G401 (cell line): ENCODE results near the gene FAM83D. TPM values are rescaled to one million over a fixed set of nuclear protein-coding genes. Genes with fewer than 3 reads are reported as not detected.

Experiments
- DNase-seq: peaks from one replicate; pipeline ENCODE4 v3.0.0-alpha.2; 2015; ENCODE audit warnings: low spot score
- in situ Hi-C: cut with HindIII; loops from 2 replicates; pipeline ENCODE4 v1.10.0; 2016; ENCODE audit warnings: low sequenced_read_pairs, mixed read lengths
- total RNA-seq: library from RNA; depleted of rRNA; stranded (reverse); fragments of >200 nt; shearing (Covaris generic); gene quantifications from 2 replicates; pipeline ENCODE4 v1.2.3, GENCODE V29; 2014

FAM83D gene
- total RNA-seq, 1 experiment from 2014 or later: 38.4 TPM

- in situ Hi-C loops: no loop called here
Measured at GRCh38 chr20:38927902-38928578, 1.8 kb downstream of the FAM83D start.

GRCh38 chr20:38930242-38930569 lies 4.0 kb downstream of the FAM83D start:
- in situ Hi-C loops: no loop called here
- DNase-seq: no peak

More at GRCh38 chr20:38927902-38928578, 1.8 kb downstream of the FAM83D start:
- no peak for DNase-seq

DNA sequence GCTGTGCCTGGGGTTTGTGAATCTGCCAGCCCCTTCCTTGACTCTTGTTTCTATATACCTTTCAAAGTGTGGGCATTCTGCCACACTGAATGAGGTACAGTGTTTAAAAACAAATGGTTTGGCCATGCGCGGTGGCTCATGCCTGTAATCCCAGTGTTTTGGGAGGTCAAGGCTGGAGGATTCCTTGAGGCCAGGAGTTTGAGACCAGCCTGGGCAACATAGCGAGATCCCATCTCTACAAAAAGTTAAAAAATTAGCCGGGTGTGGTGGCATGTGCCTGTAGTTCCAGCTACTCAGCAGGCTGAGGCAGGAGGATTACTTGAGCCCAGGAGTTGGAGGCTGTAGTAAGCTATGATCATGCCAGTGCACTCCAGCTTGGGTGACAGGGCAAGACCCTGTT lies 5.8 kb downstream of the FAM83D start:
- in situ Hi-C loops: no loop called here
- DNase-seq: no peak

DNA sequence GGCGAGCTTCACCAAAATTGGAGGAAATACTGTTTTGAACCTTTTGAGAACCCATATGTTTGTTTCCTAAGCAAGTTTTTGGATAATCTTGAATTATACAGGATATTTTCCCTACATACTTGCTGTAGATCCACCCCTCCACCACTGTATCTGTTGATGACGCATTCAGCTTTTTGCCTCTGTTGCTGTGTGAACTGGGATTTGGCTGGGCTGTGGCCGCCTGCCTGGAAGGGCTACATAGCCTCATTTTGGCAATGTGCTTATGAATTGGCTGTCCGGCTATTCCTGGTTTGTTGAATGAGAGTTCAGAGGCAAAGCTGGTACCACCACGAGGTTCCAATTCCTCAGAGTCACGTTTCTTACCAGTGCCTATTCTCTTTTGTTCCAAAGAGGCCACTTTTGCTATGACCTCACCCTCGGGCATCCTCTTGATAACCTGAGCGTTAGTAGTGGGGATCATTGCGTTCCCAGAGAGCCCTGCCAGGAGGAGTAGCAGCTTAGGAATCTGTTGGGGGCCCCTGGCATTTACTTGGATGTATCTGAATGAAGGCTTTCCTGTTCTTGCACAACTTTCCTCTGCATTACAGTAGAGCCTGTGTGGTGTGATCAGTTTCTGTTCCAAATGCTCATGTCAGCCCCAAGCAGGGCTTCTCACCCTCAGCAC lies 6.4 kb downstream of the FAM83D start:
- no peak for DNase-seq
- in situ Hi-C loops: no loop called here

DNA sequence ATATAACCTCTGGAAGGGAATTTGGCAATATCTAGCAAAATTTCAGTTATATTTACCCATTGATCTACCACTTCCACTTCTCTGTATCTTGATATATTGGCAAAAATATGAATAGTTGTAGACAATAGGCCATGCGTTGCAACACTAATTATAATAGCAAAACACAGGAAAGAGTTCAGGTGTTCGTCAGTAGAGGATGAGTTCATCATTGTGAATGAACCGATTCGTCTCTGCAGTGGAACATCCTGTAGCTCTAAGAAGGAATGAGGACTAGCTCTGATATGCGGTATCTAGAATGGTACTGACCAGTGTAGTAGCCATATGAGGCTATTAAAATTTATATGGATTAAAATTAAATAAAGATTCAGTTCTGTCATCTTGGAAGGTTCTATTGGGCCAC lies 8.3 kb downstream of the FAM83D start:
- in situ Hi-C loops: no loop called here
- DNase-seq: no peak

DNA sequence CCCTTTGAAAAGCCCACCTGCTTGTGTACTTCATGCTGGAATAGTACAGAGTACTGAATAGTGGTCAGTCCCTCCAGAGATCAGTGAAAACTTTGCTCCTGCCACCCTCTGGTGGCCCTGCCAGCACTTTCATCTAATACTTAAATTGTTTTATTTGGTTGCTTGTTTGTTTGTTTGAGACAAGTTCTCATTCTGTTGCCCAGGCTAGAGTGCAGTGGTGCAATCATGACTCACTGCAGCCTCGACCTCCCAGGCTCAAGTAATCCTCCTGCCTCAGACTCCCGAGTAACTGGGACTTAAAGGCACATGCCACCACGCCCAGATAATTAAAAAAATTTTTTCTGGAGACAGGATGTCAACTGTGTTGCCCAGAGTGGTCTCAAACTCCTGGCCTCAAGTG lies 9.1 kb downstream of the FAM83D start:
- in situ Hi-C loops: no loop called here
- no peak for DNase-seq

DNA sequence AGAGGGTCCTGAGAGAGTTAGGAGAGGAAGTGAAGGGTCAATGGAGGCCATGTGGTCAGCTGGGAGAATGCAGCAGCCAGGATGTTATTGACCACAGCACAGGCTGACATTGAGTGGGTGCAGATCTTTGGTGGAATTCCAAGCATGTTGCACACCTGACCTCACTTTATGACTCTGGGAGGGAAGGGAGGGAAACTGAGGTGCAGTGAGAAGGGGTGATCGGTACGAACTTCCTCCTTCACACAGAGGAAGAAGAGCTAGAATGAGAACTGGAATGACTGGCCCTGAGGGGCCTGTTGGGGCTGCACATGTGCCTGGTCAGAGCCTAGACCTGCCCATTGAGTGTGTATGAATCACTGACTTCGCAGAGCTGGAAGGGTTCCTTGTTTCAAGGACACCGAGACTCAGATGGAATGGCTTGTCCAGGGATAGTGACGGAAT lies 9.8 kb downstream of the FAM83D start:
- no peak for DNase-seq
- in situ Hi-C loops: no loop called here

DNA sequence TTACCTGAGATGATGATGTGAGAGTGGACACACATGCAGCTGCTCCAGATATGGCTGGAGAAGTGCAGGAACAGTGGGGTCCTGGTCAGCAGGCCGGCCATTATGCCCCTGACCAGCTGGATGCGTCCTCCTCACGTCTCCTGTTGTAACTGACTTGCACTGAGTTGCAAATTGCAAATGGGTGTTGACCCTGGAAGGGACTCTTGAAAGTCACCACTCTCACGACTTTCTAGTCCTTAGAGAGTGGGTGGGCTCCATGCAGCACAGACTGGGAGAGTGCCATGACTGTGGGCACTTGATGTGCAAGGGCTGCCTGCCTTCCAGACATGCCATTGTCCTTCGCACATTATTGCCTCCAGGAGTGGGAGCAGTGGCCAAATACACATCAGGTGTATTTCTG lies 10.8 kb downstream of the FAM83D start:
- DNase-seq: no peak
- in situ Hi-C loops: no loop called here

DNA sequence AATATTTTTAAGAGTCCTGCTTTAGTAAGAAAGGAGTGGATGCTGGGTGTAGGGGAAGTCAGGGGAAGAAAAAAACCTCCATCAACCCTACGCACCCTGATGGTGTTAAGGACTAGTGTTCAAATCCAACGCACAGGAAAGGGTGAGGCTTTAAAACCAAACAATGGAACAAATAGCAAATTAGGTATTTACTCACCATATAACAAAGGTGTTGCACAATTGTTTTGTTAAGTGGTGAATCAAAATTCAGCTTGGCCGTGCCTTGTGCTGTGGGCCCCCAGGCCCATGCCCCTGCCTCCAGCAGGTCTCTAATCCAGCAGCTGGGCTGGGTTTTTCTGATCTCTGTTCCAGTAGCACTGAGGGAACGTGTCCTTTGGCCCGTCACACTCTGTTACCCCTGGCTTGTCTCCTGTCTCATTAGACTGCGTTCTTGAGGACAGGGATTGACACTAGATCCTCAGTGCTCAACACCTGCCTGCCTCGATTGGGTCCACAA lies 11.8 kb downstream of the FAM83D start:
- in situ Hi-C loops: no loop called here
- DNase-seq: no peak

DNA sequence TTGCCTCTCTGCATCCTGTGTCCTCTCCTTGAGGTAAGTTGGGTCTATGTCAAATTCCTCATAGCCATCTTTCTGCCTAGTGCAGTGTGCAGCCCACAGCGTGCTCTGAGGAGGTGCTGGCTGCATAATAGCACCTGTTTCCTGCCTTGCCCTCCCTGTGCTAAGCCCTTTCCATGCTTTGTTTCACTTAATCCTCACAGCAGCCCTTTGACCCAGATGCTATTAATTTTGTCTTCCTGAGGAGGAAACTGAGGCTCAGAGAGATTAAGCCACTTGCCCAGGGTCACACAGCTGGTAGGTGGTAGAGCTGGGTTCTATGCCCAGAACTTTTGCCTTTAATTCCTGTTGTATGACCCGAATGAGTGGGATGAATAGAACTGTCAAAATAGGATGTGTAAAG lies 13.5 kb downstream of the FAM83D start:
- in situ Hi-C loops: no loop called here
- DNase-seq: no peak

- DNase-seq: no peak
- in situ Hi-C loops: no loop called here
Measured at GRCh38 chr20:38940644-38941043, 14.4 kb downstream of the FAM83D start.

DNA sequence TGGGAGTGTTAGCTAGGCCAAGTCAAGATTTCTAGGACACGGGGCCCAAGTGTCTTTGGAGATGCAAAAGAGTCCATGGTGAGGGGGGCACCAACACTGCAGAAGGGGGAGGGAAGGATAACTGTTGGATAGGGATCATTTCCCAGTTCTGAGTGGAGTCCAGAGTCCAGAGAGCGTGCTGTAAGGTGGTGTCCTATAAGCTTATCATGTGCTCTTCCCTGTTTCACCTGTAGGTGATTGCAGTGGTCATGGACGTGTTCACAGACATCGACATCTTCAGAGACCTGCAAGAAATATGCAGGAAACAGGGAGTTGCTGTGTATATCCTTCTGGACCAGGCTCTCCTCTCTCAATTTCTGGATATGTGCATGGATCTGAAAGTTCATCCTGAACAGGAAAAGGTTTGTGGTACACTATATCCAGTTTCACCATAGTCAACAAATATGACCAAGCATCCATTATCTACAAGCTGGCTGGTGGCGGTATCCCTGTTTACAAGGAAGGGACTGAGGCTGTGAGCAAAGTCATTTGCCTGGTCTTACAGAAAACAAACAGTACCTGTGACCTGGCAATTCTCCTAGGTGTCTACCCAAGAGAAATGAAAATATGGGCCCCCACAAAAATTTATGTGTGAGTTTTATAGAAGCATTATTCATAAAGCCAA lies 15.6 kb downstream of the FAM83D start:
- in situ Hi-C loops: no loop called here
- DNase-seq: no peak

GRCh38 chr20:38945012-38945411 lies 18.8 kb downstream of the FAM83D start:
- in situ Hi-C loops: no loop called here
- no peak for DNase-seq

DNA sequence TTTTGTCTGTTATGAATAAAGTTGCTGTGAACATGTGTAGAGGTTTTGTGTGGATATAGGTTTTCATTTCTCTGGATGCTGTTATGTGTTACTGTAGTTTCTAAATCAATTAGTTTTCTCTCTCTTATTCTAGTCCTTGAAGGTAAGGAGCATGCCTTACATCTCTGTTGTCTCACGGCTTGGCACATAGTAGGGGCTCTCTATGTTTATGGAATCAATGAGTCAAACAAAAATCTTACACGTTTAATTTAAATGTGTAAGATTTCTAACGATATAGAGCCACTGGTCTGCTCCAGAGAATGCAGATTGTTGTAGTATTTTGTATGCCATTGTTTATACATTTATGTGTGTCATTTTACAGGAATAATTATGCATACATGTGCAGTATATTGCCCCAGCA lies 20.6 kb downstream of the FAM83D start:
- no peak for DNase-seq
- in situ Hi-C loops: no loop called here

DNA sequence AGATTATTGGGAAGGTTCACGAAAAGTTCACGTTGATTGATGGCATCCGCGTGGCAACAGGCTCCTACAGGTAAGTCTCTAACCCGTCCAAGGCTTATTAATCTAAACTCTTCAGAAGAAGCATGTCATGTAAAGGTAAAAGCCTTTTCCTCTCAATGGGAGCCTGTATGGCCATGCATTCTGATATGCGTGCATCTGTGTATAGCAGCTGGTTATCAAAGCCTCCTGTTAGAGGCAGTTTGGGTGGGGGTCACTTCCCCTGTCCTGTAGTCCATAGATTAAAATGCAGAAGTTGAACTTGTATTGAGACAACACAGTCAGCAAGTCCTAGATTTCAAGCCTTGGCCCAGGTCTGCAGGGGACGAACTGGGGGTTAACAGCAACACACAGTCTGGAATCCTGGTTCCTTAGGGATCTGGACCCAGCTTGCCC lies 21.7 kb downstream of the FAM83D start:
- in situ Hi-C loops: no loop called here
- no peak for DNase-seq

GRCh38 chr20:38950254-38950653 lies 24.0 kb downstream of the FAM83D start:
- in situ Hi-C loops: no loop called here
- no peak for DNase-seq

DNA sequence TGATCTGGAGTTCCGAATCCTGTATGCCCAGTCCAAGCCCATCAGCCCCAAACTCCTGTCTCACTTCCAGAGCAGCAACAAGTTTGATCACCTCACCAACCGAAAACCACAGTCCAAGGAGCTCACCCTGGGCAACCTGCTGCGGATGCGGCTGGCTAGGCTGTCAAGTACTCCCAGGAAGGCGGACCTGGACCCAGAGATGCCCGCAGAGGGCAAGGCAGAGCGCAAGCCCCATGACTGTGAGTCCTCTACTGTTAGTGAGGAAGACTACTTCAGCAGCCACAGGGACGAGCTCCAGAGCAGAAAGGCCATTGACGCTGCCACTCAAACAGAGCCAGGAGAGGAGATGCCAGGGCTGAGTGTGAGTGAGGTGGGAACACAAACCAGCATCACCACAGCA lies 25.4 kb downstream of the FAM83D start:
- no peak for DNase-seq
- in situ Hi-C loops: no loop called here

DNA sequence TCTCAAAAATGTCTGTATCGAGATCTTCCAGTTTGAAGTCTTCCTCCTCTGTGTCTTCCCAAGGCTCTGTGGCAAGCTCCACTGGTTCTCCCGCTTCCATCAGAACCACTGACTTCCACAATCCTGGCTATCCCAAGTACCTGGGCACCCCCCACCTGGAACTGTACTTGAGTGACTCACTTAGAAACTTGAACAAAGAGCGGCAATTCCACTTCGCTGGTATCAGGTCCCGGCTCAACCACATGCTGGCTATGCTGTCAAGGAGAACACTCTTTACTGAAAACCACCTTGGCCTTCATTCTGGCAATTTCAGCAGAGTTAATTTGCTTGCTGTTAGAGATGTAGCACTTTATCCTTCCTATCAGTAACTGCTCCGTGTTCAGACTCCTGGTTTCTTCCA lies 25.9 kb downstream of the FAM83D start:
- DNase-seq: no peak
- in situ Hi-C loops: no loop called here

DNA sequence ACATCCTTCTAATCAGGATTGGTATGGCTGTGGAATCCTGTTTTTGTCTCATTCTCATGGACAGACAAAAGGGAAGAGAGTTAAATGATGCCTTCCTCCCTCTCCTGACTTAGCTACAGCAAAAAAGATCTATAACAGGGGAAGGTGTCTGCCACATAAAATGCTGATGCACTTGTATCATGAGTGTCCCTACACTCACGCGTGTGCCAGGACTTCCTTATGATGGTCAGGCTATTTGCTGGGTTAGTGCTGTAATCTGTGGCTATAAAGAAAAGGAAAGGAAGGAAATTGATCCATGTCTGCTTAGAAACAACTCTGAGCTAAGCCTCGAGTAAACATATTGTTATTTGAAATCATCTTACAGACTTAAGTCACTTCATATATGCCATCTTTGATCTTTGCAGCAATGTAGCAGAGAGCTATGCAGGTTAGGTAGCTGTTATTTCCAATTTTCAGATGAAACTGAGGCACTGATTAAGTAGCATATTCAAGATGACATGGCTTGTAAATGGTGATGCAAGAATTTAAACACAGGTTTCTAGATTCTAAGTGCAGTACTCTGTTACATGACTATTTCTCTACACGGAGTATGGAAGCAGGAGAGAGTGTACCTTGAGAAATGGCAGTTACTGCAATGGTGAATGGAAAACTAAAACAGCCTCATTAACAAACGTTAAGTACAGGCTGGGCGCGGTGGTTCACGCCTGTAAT lies 27.6 kb downstream of the FAM83D start:
- in situ Hi-C loops: no loop called here
- DNase-seq: no peak
